C4-2B (cell line): ENCODE measurements around the gene PSMC4.

Experiments used
- CTCF ChIP-seq: fragments of 450-650 bp; conservative IDR thresholded peaks from 2 replicates; pipeline ENCODE4 v1.5.1; 2017; ENCODE audit warnings: mild to moderate bottlenecking
- ZFX ChIP-seq: fragments of 450-650 bp; IDR thresholded peaks from 2 replicates; pipeline ENCODE4 v1.6.1; 2017

DNA sequence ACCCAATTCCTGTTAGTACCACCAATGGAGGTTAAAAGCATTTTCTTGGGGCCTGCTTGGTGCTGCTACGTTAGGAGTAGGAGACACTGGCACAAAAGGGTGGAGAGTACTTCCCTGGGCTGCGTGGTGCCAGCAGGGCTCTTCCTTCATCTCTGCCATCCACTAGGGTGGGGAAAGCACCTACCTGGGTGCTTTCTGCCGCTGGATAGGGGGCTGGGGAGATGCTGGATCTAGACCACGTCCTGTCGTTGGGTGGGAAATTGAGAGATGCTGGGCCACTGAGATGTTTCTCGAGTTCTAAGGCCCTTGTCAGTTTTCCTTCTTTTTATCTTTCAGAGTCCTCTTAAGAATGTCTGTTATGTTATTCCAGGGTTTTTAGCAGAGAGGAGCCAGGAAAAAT, 29.8 kb upstream of the PSMC4 start:
- TF ChIP-seq CTCF (no peak), ZFX (no peak)
